GM12865 (cell line): ENCODE data around the gene DNASE1L1.

Source experiments
- DNase-seq: peaks from one replicate; pipeline ENCODE4 v3.0.0; 2010; ENCODE audit warnings: low read depth
- H3K4me3 ChIP-seq: 2 replicates; pipeline ENCODE4 v1.5.1; 2011; ENCODE audit warnings: mild to moderate bottlenecking, low read depth, low read length, control low read depth
- TF ChIP-seq, protein P1 (sequence below): IDR thresholded peaks from 2 replicates; pipeline ENCODE4 v1.5.1; 2011; ENCODE audit warnings: low read length, control low read depth, low read depth, inconsistent platforms; ENCODE audit not compliant: insufficient read depth; ENCODE audit errors: missing control alignments

The DNASE1L1 gene, protein sequence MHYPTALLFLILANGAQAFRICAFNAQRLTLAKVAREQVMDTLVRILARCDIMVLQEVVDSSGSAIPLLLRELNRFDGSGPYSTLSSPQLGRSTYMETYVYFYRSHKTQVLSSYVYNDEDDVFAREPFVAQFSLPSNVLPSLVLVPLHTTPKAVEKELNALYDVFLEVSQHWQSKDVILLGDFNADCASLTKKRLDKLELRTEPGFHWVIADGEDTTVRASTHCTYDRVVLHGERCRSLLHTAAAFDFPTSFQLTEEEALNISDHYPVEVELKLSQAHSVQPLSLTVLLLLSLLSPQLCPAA

DNA sequence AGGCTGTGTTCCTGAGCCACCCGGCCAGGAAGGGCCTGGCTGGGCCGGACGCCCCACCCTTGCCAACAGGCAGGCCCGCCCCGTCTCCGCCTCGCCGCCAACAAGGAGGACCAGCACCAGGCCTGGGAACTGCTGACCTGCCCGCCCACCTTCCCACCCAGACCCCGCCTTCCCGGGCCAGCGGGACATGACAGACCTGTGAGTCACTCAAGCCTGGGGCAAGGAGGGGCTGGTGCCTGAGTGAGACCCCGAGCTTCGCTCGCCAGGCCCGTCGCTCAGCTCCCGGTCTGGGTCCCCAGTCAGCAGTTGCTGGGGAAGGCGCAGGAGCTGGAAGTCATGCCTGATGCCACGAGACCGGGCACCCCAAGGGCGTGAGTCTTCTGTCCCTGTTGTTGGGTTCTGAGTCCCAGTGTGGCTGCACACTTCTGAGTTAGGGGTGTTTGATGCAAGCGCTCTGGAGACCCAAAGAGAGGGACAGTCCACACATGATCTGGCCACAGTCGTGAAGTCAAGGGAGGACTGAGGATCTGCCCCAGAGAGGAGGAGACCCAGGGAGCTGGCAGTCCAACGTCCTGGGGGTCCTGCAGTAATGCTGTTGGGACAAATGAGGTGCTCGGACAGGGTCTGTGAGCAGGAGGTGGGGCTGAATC, at the start of gene DNASE1L1:
Gene DNASE1L1, minus strand, starts transcription at position 33 of the 650 bp plus-strand sequence. CDS start 3,686 bp downstream, outside the sequence.
- peak within 1 kb of the TSS; percentile 48 for H3K4me3 ChIP-seq
- TF ChIP-seq, protein P1, sequence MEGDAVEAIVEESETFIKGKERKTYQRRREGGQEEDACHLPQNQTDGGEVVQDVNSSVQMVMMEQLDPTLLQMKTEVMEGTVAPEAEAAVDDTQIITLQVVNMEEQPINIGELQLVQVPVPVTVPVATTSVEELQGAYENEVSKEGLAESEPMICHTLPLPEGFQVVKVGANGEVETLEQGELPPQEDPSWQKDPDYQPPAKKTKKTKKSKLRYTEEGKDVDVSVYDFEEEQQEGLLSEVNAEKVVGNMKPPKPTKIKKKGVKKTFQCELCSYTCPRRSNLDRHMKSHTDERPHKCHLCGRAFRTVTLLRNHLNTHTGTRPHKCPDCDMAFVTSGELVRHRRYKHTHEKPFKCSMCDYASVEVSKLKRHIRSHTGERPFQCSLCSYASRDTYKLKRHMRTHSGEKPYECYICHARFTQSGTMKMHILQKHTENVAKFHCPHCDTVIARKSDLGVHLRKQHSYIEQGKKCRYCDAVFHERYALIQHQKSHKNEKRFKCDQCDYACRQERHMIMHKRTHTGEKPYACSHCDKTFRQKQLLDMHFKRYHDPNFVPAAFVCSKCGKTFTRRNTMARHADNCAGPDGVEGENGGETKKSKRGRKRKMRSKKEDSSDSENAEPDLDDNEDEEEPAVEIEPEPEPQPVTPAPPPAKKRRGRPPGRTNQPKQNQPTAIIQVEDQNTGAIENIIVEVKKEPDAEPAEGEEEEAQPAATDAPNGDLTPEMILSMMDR, result no peak
- peak; percentile 80 for DNase-seq

DNA sequence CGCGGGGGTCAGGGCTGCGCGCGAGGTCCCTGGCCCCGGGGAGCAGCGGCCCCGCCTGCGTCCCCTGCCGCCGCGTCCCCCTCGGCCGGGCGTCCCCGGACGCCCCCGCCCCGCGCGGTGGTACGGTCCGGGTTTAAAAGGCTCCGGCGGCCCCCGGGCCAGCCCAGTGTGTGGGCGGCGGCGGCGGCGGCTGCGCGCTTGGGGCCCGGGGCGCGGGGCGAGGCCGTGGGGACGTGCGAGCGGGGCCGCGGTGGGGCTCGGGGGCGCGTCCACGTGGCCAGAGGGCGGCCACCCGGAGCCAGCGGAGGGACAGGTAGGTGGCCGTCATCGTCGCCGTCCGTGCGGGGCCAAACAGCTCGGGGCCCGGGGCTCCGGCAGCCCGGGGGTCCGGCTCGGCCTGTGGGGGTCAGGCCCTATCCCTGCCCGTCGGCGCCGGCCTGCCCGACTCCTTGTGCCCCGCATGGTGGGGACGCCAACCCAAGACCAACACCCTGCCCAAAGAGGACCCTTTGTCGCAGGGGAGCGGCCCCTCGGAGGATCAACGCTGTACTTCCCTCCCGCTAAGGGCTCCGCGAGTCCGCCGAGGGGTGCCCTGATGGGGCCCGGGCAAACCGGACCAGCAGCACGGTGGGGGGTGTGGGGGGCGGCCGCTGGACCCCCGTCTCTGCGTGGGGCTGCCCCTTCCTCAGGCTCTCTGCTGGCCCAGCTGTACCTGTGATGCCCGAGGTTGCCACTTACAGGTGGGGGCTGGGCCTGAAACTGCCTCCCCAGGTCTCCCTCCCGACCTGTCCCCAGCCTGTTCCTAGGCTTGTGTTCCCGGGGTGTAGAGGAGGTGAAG, 49.3 kb upstream of the DNASE1L1 start, which contains the start of gene PLXNA3:
Gene PLXNA3, plus strand, starts transcription at position 166 of the 838 bp plus-strand sequence. CDS start 1,903 bp downstream, outside the sequence.
- TF ChIP-seq, protein P1, result no peak
- peak within 1 kb of the TSS; percentile 71 for H3K4me3 ChIP-seq
- peak; percentile 68 for DNase-seq

DNA sequence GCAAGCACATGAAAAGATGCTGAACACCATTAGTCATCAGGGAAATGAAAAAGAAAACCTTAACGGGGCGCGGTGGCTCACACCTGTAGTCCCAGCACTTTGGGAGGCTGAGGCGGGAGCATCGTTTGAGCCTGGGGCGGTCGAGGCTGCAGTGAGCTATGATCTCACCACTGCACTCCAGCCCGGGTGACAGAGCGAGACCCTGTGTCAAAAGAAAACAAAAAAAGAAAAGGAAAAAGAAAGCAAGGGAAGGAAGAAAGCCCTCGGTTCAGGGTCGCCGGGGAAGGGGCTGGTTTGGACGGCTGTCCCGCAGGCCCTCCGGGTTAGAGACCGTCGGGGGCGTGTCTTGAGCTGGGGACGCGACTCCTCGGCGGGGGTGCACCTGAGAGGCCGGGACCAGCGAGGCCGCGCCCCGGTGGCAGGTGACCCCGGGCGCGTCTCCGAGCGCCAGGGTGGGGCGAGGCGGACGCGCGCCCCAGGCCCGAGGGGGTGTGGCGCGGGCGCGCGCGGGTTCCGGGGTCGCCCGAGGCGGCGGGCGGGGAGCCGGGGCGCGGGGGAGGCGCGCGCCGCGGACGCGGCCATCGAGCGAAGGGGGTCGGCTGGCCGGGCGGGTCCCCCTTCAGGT, 48.5 kb upstream of the DNASE1L1 start:
- TF ChIP-seq, protein P1, result no peak
- peak overlapping the region; percentile 55 for H3K4me3 ChIP-seq
- peak; percentile 73 for DNase-seq

DNA sequence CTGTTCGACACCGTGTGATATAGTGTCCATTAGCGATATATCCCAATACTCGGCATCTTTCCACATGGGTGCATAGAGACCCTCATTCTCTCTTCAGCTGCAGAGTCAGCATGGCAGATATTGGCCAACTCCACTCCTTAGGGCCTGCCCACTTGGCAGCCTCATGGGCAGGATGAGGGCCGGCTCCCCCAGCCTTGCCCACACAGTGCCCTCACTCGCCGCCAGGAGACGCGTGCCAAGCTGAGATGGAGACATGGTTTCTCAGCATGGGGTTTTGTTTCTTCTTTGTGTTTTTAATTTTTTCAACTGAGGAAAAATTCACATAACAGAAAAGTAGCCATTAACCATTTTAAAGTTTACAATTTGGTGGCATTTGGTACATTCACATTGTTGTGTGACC, 43.8 kb upstream of the DNASE1L1 start:
- H3K4me3 ChIP-seq, result no peak overlapping the region
- no peak for DNase-seq
- TF ChIP-seq, protein P1, result no peak

DNA sequence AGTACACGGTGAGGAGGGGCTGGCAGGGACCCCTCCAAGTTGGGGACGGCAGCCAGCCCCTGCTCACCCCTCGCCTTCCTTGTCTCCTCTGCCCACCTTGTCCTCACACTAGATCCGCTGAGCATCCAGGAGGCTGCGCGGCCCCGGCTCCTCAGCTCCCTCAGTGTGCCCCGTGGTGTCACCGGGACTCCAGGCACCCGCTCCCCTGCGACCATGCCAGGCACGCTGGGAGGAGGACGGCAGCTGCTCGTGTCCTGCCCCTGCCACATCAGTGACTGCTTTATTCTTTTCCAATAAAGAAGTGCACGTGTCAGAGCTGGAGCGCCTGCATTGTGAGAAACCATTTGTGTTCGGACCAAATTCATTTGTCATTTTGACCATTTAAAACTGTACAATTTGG, 41.3 kb upstream of the DNASE1L1 start:
- DNase-seq, result no peak
- TF ChIP-seq, protein P1, result no peak
- no peak overlapping the region for H3K4me3 ChIP-seq

DNA sequence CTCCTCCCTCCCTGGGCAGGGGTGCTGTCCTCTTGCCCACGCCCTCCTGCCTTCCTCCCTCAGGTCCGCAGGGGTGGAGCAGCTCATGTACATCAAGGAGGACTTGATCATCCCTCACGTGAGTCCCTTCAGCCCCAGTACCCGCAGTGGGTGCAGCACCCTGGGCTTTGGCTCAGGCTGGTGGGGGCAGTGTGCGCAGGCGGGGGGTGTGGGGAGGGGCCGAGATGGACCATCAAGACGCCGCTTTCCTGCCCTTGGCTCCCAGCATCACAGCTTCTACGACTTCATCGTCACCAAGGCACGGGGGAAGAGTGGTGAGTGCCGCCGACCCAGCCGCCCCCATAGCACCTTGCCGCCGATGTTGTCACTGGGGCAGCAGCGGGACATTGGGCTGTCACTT, 40.6 kb upstream of the DNASE1L1 start:
- no peak overlapping the region for H3K4me3 ChIP-seq
- DNase-seq, result no peak
- TF ChIP-seq, protein P1, result no peak
